Psoas muscle (tissue), 8 donors: Measurements from ENCODE around the gene MBTD1. TPM values are rescaled to one million over a fixed set of nuclear protein-coding genes. Genes with fewer than 3 reads are reported as not detected.
A peak's percentile ranks its signal among the peaks of the same experiment; 100 is the strongest.
"Not testable (repeated sequence)": the region's sequence is repeated elsewhere in the genome, so short reads cannot be mapped to it uniquely, and the experiment has no call there.

Experiments
- ATAC-seq, 4 donors: fragments of 200-7000 bp; cut with Tn5 transposase; one replicate each; pipeline ENCODE4 v1.9.1; 2020; ENCODE audit warnings: moderate library complexity in 3 of 4, mild to moderate bottlenecking in 2 of 4
- DNase-seq, 2 donors: peaks; one replicate each; pipeline ENCODE4 v3.0.0-alpha.2; 2020
- H3K27ac ChIP-seq: fragments of 200-600 bp; one replicate; pipeline ENCODE4 v1.8.0; 2022
- H3K27me3 ChIP-seq, 3 donors: fragments of 200-600 bp in 1 of 3; one replicate each; pipeline versions ENCODE4 v1.6.1 to v1.8.0; 2013 to 2022; ENCODE audit warnings: low read length in 2 of 3, mild to moderate bottlenecking in 2 of 3, moderate library complexity in 1 of 3; ENCODE audit not compliant: insufficient read depth in 3 of 3
- H3K36me3 ChIP-seq, 2 donors: fragments of 200-600 bp in 1 of 2; one replicate each; pipeline versions ENCODE4 v1.6.1 to v1.8.0; 2013 to 2022; ENCODE audit warnings: low read depth in 1 of 2, mild to moderate bottlenecking in 1 of 2, moderate library complexity in 1 of 2; ENCODE audit not compliant: insufficient read depth in 1 of 2
- H3K4me1 ChIP-seq: fragments of 200-600 bp; one replicate; pipeline ENCODE4 v1.8.0; 2022
- H3K4me3 ChIP-seq: fragments of 200-600 bp; one replicate; pipeline ENCODE4 v1.8.0; 2022; ENCODE audit warnings: mild to moderate bottlenecking
- H3K9me3 ChIP-seq: fragments of 200-600 bp; one replicate; pipeline ENCODE4 v1.8.0; 2022
- CTCF ChIP-seq: fragments of 200-600 bp; IDR thresholded peaks from one replicate; pipeline ENCODE4 v1.8.0; 2022; ENCODE audit warnings: antibody characterized with exemption
- WGBS, 3 donors: extraction: QIAGEN DNeasy Blood & Tissue Kit; methylation state at CpG; one replicate each; pipeline versions ENCODE4 v1.1.6 to v1.1.7; 2013; 5-methylcytosine and 5-hydroxymethylcytosine counted together
- intact Hi-C, 2 donors: fragments of 100-400 bp; cut with DNase I; formaldehyde crosslinking; loops; one replicate each; pipeline versions ENCODE4 v1.11.0 to v1.14.2; 2022
- long read RNA-seq, 2 donors: library from polyadenylated mRNA; unstranded; transcript quantifications; one replicate each; pipeline ENCODE4 v2.0.0, GENCODE V29; 2021
- polyA plus RNA-seq, 3 donors: library from polyadenylated mRNA; stranded (reverse); fragments of 200-250 nt; gene quantifications; one replicate each; pipeline ENCODE4 v1.2.3, GENCODE V29; 2013
- total RNA-seq, 4 donors: library from RNA; stranded (reverse); fragmentation: NEBNext Ultra II Directional in 2 of 4; extraction: Animal tissue kit (Norgen Biotek cat#: 25700) in 2 of 4; gene quantifications; one replicate each; pipeline versions ENCODE4 v1.2.1 to v1.2.4, GENCODE V29; 2021 to 2023
- donor health status: healthy with polysubstance abuse.
- donor health status: DM: no; HTN: no; CAD: no; lungs with moderate emphysema.
- donor health status: Bipolar disorder and iron deficiency.
- donor health status: healthy.
- donor health status: DM: yes; HTN: yes; CAD: no.
- donor health status: DM: no; HTN: no; CAD: no.
- donor health status: DM: no; HTN: no; CAD: no.
- donor health status: DM: yes; HTN: yes; CAD: no.

The MBTD1 gene
- total RNA-seq (1 to 10 TPM; 5.1 to 6.6 (median 5.7) TPM), polyA plus RNA-seq (1 to 10 TPM; 2.7 to 7.2 (median 3.0) TPM)
- long read RNA-seq, donor 1, partial matches to known transcripts, result 0 of 3 reads
- long read RNA-seq, donor 1, other reads (novel, unspliced or antisense), result 3 of 3 reads
- long read RNA-seq, donor 2, result 0 reads

- Histone ChIP-seq H3K36me3 (peaks cover 0 to 50% of the 10 kb centered on the region in 2 donors), H3K4me1 (peaks cover 36% of the 10 kb centered on the region), H3K27me3 (no peaks in the 10 kb centered on the region), H3K4me3 (peak within 1 kb of the TSS; percentile 99), H3K9me3 (no peaks in the 10 kb centered on the region), H3K27ac (peak within 1 kb of the TSS; percentile 99)
- DNase-seq (peak; percentile 95 to 97), ATAC-seq (peak; percentile 91 to 95 (median 94))
- TF ChIP-seq CTCF, result no peak
- intact Hi-C loops, result no loop called here
- WGBS, 3 donors, result 0 to 1% (median 1%) methylated on average over 28 to 42 of the region's 42 CpGs
Measured at GRCh38 chr17:51259564-51260236, at the start of gene MBTD1. MBTD1 (minus strand) TSS chr17:51260049; CDS start chr17:51225161, 34,888 bp downstream.

GRCh38 chr17:51305182-51305581, 45.3 kb upstream of the MBTD1 start:
- DNase-seq, result no peak
- intact Hi-C loops, result no loop called here
- 96 to 97% (median 96%) methylated on average over 9 of the region's 9 CpGs for WGBS, 3 donors
- H3K4me3 ChIP-seq, result no peak overlapping the region
- H3K27ac ChIP-seq, result no peak overlapping the region
- no peaks in the 10 kb centered on the region for H3K4me1 ChIP-seq
- ATAC-seq, result no peak
- peaks cover 7% of the 10 kb centered on the region for H3K9me3 ChIP-seq
- TF ChIP-seq CTCF, result no peak
- H3K36me3 ChIP-seq, result peaks cover 0 to 2% of the 10 kb centered on the region in 2 donors
- no peaks in the 10 kb centered on the region for H3K27me3 ChIP-seq

GRCh38 chr17:51299859-51300258, 40.0 kb upstream of the MBTD1 start:
- Histone ChIP-seq H3K27me3 (no peaks in the 10 kb centered on the region), H3K27ac (no peak overlapping the region), H3K4me1 (no peaks in the 10 kb centered on the region), H3K36me3 (peaks cover 0 to 33% of the 10 kb centered on the region in 2 donors), H3K9me3 (no peaks in the 10 kb centered on the region), H3K4me3 (no peak overlapping the region)
- intact Hi-C loops, result loop anchor here in 1 of 2 donors (2.0 kb wide), 1 partner anchor 237 kb away; no protein-coding TSS in a partner anchor
- WGBS, 3 donors, result 88 to 94% (median 92%) methylated on average over 4 of the region's 4 CpGs
- DNase-seq (no peak), ATAC-seq (no peak)
- no peak for TF ChIP-seq CTCF

- 57 to 71% (median 61%) methylated on average over 10 of the region's 10 CpGs for WGBS, 3 donors
- TF ChIP-seq CTCF, result peak; percentile 47
- no peak overlapping the region for H3K4me3 ChIP-seq
- H3K4me1 ChIP-seq, result no peaks in the 10 kb centered on the region
- H3K27ac ChIP-seq, result no peak overlapping the region
- H3K9me3 ChIP-seq, result no peaks in the 10 kb centered on the region
- intact Hi-C loops, result loop anchor here in 1 of 2 donors (2.0 kb wide), 1 partner anchor 238 kb away; no protein-coding TSS in a partner anchor
- H3K36me3 ChIP-seq, result peaks cover 0 to 40% of the 10 kb centered on the region in 2 donors
- ATAC-seq, result peak in 1 of 4 donors; percentile 60
- no peak for DNase-seq
- no peaks in the 10 kb centered on the region for H3K27me3 ChIP-seq
Measured at GRCh38 chr17:51298508-51299371, 38.9 kb upstream of the MBTD1 start.

- H3K4me1 ChIP-seq, H3K9me3 ChIP-seq, H3K4me3 ChIP-seq, intact Hi-C loops, H3K27me3 ChIP-seq, ATAC-seq, H3K27ac ChIP-seq, DNase-seq: not testable (repeated sequence)
- 97 to 100% (median 98%) methylated on average over 2 of the region's 2 CpGs for WGBS, 3 donors
- peaks cover 0 to 69% of the 10 kb centered on the region in 2 donors for H3K36me3 ChIP-seq
Measured at GRCh38 chr17:51294338-51294737, 34.5 kb upstream of the MBTD1 start.
